Activated naive CD4-positive, alpha-beta T cell treated with anti-CD3 and anti-CD28 coated beads for 36 hours (primary cell): ENCODE results near the gene RGSL1. TPM values are rescaled to one million over a fixed set of nuclear protein-coding genes. Genes with fewer than 3 reads are reported as not detected.

ENCODE experiments used
- CTCF ChIA-PET: fragments of 350-600 bp; sonication (Branson Sonifier 250); formaldehyde crosslinking; loops from one replicate; lab custom pipeline; 2021; ENCODE audit warnings: antibody characterized with exemption; lab: Charles Lee
- DNase-seq: peaks from one replicate; pipeline ENCODE4 v3.0.0-alpha.2; 2020
- H3K27ac Mint-ChIP-seq: one replicate; pipeline ENCODE4 v1.8.0; 2021; ENCODE audit warnings: mild to moderate bottlenecking, mixed read lengths
- H3K27me3 Mint-ChIP-seq: one replicate; pipeline ENCODE4 v1.8.0; 2021; ENCODE audit warnings: low read depth, mixed read lengths
- H3K36me3 Mint-ChIP-seq: one replicate; pipeline ENCODE4 v1.8.0; 2021; ENCODE audit warnings: low read depth, mixed read lengths
- H3K4me1 Mint-ChIP-seq: one replicate; pipeline ENCODE4 v1.8.0; 2021; ENCODE audit warnings: low read depth, mixed read lengths
- H3K4me3 Mint-ChIP-seq: one replicate; pipeline ENCODE4 v1.8.0; 2021; ENCODE audit warnings: mild to moderate bottlenecking, moderate library complexity, mixed read lengths
- H3K9me3 Mint-ChIP-seq: one replicate; pipeline ENCODE4 v1.8.0; 2021; ENCODE audit warnings: mixed read lengths
- intact Hi-C: fragments of 100-400 bp; cut with micrococcal nuclease; formaldehyde crosslinking; loops from one replicate; pipeline ENCODE4 v1.15.1; 2023
- total RNA-seq, 2 experiments: library from RNA; stranded (reverse); gene quantifications; one replicate each; pipeline ENCODE4 v1.2.3, GENCODE V29; 2021

RGSL1 gene
- total RNA-seq, 2 experiments from 2014 or later = not detected

GRCh38 chr1:182560392-182560984 is 110.5 kb downstream of the RGSL1 start:
- DNase-seq = no peak
- intact Hi-C loops = no loop called here
- H3K27me3 Mint-ChIP-seq = no peaks in the 10 kb centered on the region
- no peaks in the 10 kb centered on the region for H3K36me3 Mint-ChIP-seq
- H3K9me3 Mint-ChIP-seq = no peaks in the 10 kb centered on the region
- no peak overlapping the region for H3K4me3 Mint-ChIP-seq
- H3K4me1 Mint-ChIP-seq = no peaks in the 10 kb centered on the region
- no peak overlapping the region for H3K27ac Mint-ChIP-seq
- CTCF ChIA-PET = interaction anchor here (0.6 kb wide), 1 partner anchor 371 kb away, joined by 3 read pairs; no protein-coding TSS in a partner anchor

GRCh38 chr1:182561456-182561855 is 111.5 kb downstream of the RGSL1 start:
- intact Hi-C loops = no loop called here
- CTCF ChIA-PET = no interaction called here
- H3K4me3 Mint-ChIP-seq = no peak overlapping the region
- H3K4me1 Mint-ChIP-seq = no peaks in the 10 kb centered on the region
- H3K27ac Mint-ChIP-seq = no peak overlapping the region
- no peaks in the 10 kb centered on the region for H3K9me3 Mint-ChIP-seq
- H3K27me3 Mint-ChIP-seq = no peaks in the 10 kb centered on the region
- no peaks in the 10 kb centered on the region for H3K36me3 Mint-ChIP-seq
- no peak for DNase-seq

- no peaks in the 10 kb centered on the region for H3K9me3 Mint-ChIP-seq
- CTCF ChIA-PET = interaction anchor here (0.8 kb wide), 1 partner anchor 222 kb away, joined by 3 read pairs; no protein-coding TSS in a partner anchor
Measured at GRCh38 chr1:182563095-182563494, 113.1 kb downstream of the RGSL1 start.

GRCh38 chr1:182564406-182565004 is 114.6 kb downstream of the RGSL1 start:
- Mint-ChIP-seq H3K4me1 (no peaks in the 10 kb centered on the region), H3K27ac (no peak overlapping the region), H3K36me3 (no peaks in the 10 kb centered on the region), H3K9me3 (no peaks in the 10 kb centered on the region), H3K27me3 (no peaks in the 10 kb centered on the region), H3K4me3 (no peak overlapping the region)
- intact Hi-C loops = no loop called here
- CTCF ChIA-PET = no interaction called here
- DNase-seq = no peak

More at GRCh38 chr1:182563095-182563494, 113.1 kb downstream of the RGSL1 start:
- intact Hi-C loops = no loop called here
- H3K27me3 Mint-ChIP-seq = no peaks in the 10 kb centered on the region
- H3K4me3 Mint-ChIP-seq = no peak overlapping the region
- no peak for DNase-seq
- H3K4me1 Mint-ChIP-seq = no peaks in the 10 kb centered on the region
- no peaks in the 10 kb centered on the region for H3K36me3 Mint-ChIP-seq
- H3K27ac Mint-ChIP-seq = no peak overlapping the region

- Mint-ChIP-seq H3K9me3 (no peaks in the 10 kb centered on the region), H3K36me3 (no peaks in the 10 kb centered on the region), H3K27ac (no peak overlapping the region), H3K27me3 (no peaks in the 10 kb centered on the region), H3K4me1 (no peaks in the 10 kb centered on the region), H3K4me3 (no peak overlapping the region)
- CTCF ChIA-PET = interaction anchor here (1.6 kb wide), 1 partner anchor 31 kb away, joined by 8 read pairs; no protein-coding TSS in a partner anchor
- no peak for DNase-seq
- intact Hi-C loops = no loop called here
Measured at GRCh38 chr1:182565537-182565936, 115.6 kb downstream of the RGSL1 start.

GRCh38 chr1:182567629-182568028 is 117.7 kb downstream of the RGSL1 start:
- Mint-ChIP-seq H3K4me1 (no peaks in the 10 kb centered on the region), H3K9me3 (no peaks in the 10 kb centered on the region)
- CTCF ChIA-PET = no interaction called here

GRCh38 chr1:182568647-182569284 is 118.8 kb downstream of the RGSL1 start:
- H3K4me1 Mint-ChIP-seq = no peaks in the 10 kb centered on the region
- DNase-seq = no peak
- H3K9me3 Mint-ChIP-seq = no peaks in the 10 kb centered on the region
- intact Hi-C loops = no loop called here
- no peak overlapping the region for H3K4me3 Mint-ChIP-seq
- peaks cover 1% of the 10 kb centered on the region for H3K36me3 Mint-ChIP-seq
- H3K27me3 Mint-ChIP-seq = no peaks in the 10 kb centered on the region
- H3K27ac Mint-ChIP-seq = no peak overlapping the region
- CTCF ChIA-PET = interaction anchor here (0.6 kb wide), 1 partner anchor 121 kb away, joined by 3 read pairs; no protein-coding TSS in a partner anchor

More at GRCh38 chr1:182567629-182568028, 117.7 kb downstream of the RGSL1 start:
- H3K27me3 Mint-ChIP-seq = no peaks in the 10 kb centered on the region
- H3K36me3 Mint-ChIP-seq = no peaks in the 10 kb centered on the region
- intact Hi-C loops = no loop called here
- no peak for DNase-seq
- no peak overlapping the region for H3K27ac Mint-ChIP-seq
- no peak overlapping the region for H3K4me3 Mint-ChIP-seq

- H3K4me3 Mint-ChIP-seq = no peak overlapping the region
- H3K4me1 Mint-ChIP-seq = no peaks in the 10 kb centered on the region
Measured at GRCh38 chr1:182569939-182570610, 120.1 kb downstream of the RGSL1 start.

GRCh38 chr1:182570611-182570970 is 120.6 kb downstream of the RGSL1 start:
- Mint-ChIP-seq H3K4me3 (no peak overlapping the region), H3K4me1 (no peaks in the 10 kb centered on the region), H3K36me3 (peaks cover 2% of the 10 kb centered on the region), H3K9me3 (no peaks in the 10 kb centered on the region), H3K27me3 (no peaks in the 10 kb centered on the region), H3K27ac (no peak overlapping the region)
- intact Hi-C loops = no loop called here
- no peak for DNase-seq
- CTCF ChIA-PET = interaction anchor here (0.6 kb wide), 1 partner anchor 25 kb away, joined by 3 read pairs; no protein-coding TSS in a partner anchor

More at GRCh38 chr1:182569939-182570610, 120.1 kb downstream of the RGSL1 start:
- Mint-ChIP-seq H3K27me3 (no peaks in the 10 kb centered on the region), H3K9me3 (no peaks in the 10 kb centered on the region), H3K27ac (no peak overlapping the region), H3K36me3 (peaks cover 2% of the 10 kb centered on the region)
- DNase-seq = no peak
- intact Hi-C loops = no loop called here
- CTCF ChIA-PET = interaction anchor here (0.6 to 0.7 kb wide), 3 partner anchors 26 to 501 kb away, joined by 3 to 4 read pairs (median 4); no protein-coding TSS in a partner anchor

- Mint-ChIP-seq H3K4me3 (no peak overlapping the region), H3K27me3 (no peaks in the 10 kb centered on the region), H3K36me3 (peaks cover 19% of the 10 kb centered on the region), H3K4me1 (peaks cover 4% of the 10 kb centered on the region), H3K27ac (no peak overlapping the region), H3K9me3 (no peaks in the 10 kb centered on the region)
- intact Hi-C loops = no loop called here
- CTCF ChIA-PET = interaction anchor here (1.1 kb wide), 1 partner anchor 212 kb away, joined by 3 read pairs; no protein-coding TSS in a partner anchor
- DNase-seq = no peak
Measured at GRCh38 chr1:182574156-182574555, 124.2 kb downstream of the RGSL1 start.

GRCh38 chr1:182575540-182576149 is 125.7 kb downstream of the RGSL1 start:
- Mint-ChIP-seq H3K27ac (no peak overlapping the region), H3K27me3 (no peaks in the 10 kb centered on the region), H3K4me3 (no peak overlapping the region), H3K9me3 (no peaks in the 10 kb centered on the region), H3K36me3 (peaks cover 26% of the 10 kb centered on the region), H3K4me1 (peaks cover 14% of the 10 kb centered on the region)
- no peak for DNase-seq
- intact Hi-C loops = no loop called here
- CTCF ChIA-PET = interaction anchor here (1.0 to 1.2 kb wide), 2 partner anchors 19 to 208 kb away, joined by 3 to 4 read pairs; no protein-coding TSS in a partner anchor
